Peyer's patch (tissue), 4 donors: ENCODE data around the gene LGSN. TPM values are rescaled to one million over a fixed set of nuclear protein-coding genes. Genes with fewer than 3 reads are reported as not detected.
"Not testable (repeated sequence)": the region's sequence is repeated elsewhere in the genome, so short reads cannot be mapped to it uniquely, and the experiment has no call there.

Experiments
- DNase-seq, 3 donors: peaks; one replicate each; pipeline ENCODE4 v3.0.0-alpha.2; 2017 to 2019
- H3K27ac ChIP-seq, 4 donors: fragments of 200-600 bp; sonication (generic); one replicate each; pipeline ENCODE4 v1.5.1; 2016 to 2019
- H3K27me3 ChIP-seq, 2 donors: fragments of 200-600 bp; sonication (generic); one replicate each; pipeline ENCODE4 v1.5.1; 2019
- H3K36me3 ChIP-seq, 3 donors: fragments of 200-600 bp; sonication (generic); one replicate each; pipeline ENCODE4 v1.5.1; 2016 to 2019
- H3K4me1 ChIP-seq, 4 donors: fragments of 200-600 bp; sonication (generic); one replicate each; pipeline ENCODE4 v1.5.1; 2016 to 2019
- H3K4me3 ChIP-seq, 4 donors: fragments of 200-600 bp; sonication (generic); 1 replicate in 3 of 4; 2 replicates in 1 of 4; pipeline ENCODE4 v1.5.1; 2016 to 2019; ENCODE audit warnings: mild to moderate bottlenecking in 1 of 4
- H3K9me3 ChIP-seq, 4 donors: fragments of 200-600 bp; sonication (generic); one replicate each; pipeline ENCODE4 v1.5.1; 2016 to 2019; ENCODE audit warnings: mild to moderate bottlenecking in 1 of 4
- POLR2A ChIP-seq, 2 donors: fragments of 450-650 bp; IDR thresholded peaks; one replicate each; pipeline ENCODE4 v1.5.1; 2017; ENCODE audit warnings: antibody characterized with exemption in 2 of 2, mild to moderate bottlenecking in 2 of 2, moderate library complexity in 2 of 2
- total RNA-seq, 4 donors: library from RNA; depleted of rRNA; stranded (reverse); fragments of >200 nt; gene quantifications; one replicate each; pipeline ENCODE4 v1.1.0, GENCODE V29; 2016
- TF ChIP-seq, protein P1 (sequence below), 6 experiments: fragments of 450-650 bp in 4 of 6; fragments of 200-600 bp in 2 of 6; sonication (generic) in 1 of 6; IDR thresholded peaks; one replicate each; pipeline ENCODE4 v1.5.1; 2017 to 2019; ENCODE audit warnings: antibody characterized with exemption in 6 of 6, mild to moderate bottlenecking in 3 of 6, moderate library complexity in 1 of 6

Gene LGSN
- total RNA-seq, 4 donors from 2014 or later: not detected

GRCh38 chr6:63346217-63346835 lies 26.5 kb upstream of the LGSN start:
- Histone ChIP-seq H3K4me3 (no peak overlapping the region), H3K36me3 (no peaks in the 10 kb centered on the region), H3K27ac (no peak overlapping the region), H3K4me1 (no peaks in the 10 kb centered on the region), H3K9me3 (no peaks in the 10 kb centered on the region), H3K27me3 (no peaks in the 10 kb centered on the region)
- TF ChIP-seq, protein P1, sequence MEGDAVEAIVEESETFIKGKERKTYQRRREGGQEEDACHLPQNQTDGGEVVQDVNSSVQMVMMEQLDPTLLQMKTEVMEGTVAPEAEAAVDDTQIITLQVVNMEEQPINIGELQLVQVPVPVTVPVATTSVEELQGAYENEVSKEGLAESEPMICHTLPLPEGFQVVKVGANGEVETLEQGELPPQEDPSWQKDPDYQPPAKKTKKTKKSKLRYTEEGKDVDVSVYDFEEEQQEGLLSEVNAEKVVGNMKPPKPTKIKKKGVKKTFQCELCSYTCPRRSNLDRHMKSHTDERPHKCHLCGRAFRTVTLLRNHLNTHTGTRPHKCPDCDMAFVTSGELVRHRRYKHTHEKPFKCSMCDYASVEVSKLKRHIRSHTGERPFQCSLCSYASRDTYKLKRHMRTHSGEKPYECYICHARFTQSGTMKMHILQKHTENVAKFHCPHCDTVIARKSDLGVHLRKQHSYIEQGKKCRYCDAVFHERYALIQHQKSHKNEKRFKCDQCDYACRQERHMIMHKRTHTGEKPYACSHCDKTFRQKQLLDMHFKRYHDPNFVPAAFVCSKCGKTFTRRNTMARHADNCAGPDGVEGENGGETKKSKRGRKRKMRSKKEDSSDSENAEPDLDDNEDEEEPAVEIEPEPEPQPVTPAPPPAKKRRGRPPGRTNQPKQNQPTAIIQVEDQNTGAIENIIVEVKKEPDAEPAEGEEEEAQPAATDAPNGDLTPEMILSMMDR (IDR thresholded peaks at IDR 0.05): no peak
- no peak for TF ChIP-seq POLR2A (IDR thresholded peaks at IDR 0.05)
- DNase-seq: no peak

- H3K36me3 ChIP-seq: no peaks in the 10 kb centered on the region
- TF ChIP-seq POLR2A (IDR thresholded peaks at IDR 0.05): no peak
- TF ChIP-seq, protein P1 (IDR thresholded peaks at IDR 0.05): no peak
- H3K27me3 ChIP-seq: no peaks in the 10 kb centered on the region
- no peak overlapping the region for H3K27ac ChIP-seq
- DNase-seq: no peak
- no peak overlapping the region for H3K4me3 ChIP-seq
- no peaks in the 10 kb centered on the region for H3K9me3 ChIP-seq
- no peaks in the 10 kb centered on the region for H3K4me1 ChIP-seq
Measured at GRCh38 chr6:63340351-63340750, 20.6 kb upstream of the LGSN start.

GRCh38 chr6:63334652-63335051 lies 14.9 kb upstream of the LGSN start:
- not testable (repeated sequence) for H3K4me3 ChIP-seq, H3K36me3 ChIP-seq, H3K27ac ChIP-seq, H3K9me3 ChIP-seq, H3K27me3 ChIP-seq, H3K4me1 ChIP-seq, DNase-seq

- DNase-seq: no peak
- H3K9me3 ChIP-seq: no peaks in the 10 kb centered on the region
- H3K27ac ChIP-seq: no peak overlapping the region
- H3K4me3 ChIP-seq: no peak overlapping the region
- H3K4me1 ChIP-seq: no peaks in the 10 kb centered on the region
- no peaks in the 10 kb centered on the region for H3K27me3 ChIP-seq
- no peak for TF ChIP-seq POLR2A (IDR thresholded peaks at IDR 0.05)
- TF ChIP-seq, protein P1 (IDR thresholded peaks at IDR 0.05): no peak
- H3K36me3 ChIP-seq: no peaks in the 10 kb centered on the region
Measured at GRCh38 chr6:63333440-63333839, 13.7 kb upstream of the LGSN start.

DNA sequence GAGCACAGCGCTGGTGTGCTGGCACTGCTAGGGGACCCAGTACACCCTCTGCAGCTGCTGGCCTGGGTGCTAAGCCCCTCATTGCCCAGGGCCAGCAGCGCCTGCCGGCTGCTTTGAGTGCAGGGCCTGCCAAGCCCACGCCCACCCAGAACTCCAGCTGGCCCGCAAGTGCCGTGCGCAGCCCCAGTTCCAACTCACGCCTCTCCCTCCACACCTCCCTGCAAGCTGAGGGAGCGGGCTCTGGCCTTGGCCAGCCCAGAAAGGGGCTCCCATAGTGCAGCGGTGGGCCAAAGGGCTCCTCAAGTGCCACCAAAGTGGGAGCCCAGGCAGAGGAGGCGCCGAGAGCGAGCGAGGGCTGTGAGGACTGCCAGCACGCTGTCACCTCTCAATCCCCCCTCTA lies 6.8 kb upstream of the LGSN start:
- H3K4me1 ChIP-seq, H3K27ac ChIP-seq, DNase-seq: not testable (repeated sequence)

DNA sequence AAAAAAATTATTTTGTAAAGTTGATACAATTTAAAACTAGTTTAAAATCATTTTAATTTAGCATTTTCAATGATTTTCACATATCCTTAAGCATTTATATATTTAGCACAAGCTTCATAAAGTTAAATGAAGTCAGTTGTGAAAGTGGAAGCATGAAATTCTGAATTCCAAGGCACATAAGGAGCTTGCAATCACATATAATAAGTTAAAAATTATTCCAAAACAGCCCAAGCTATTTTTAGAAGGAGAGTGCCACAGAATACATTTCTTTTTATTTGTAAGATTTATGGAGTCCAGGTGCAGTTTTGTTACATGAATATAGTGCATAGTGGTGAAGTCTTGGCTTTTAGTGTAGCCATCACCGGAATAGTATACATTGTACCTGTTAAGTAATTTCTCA lies 3.2 kb upstream of the LGSN start:
- Histone ChIP-seq H3K9me3 (no peaks in the 10 kb centered on the region), H3K36me3 (no peaks in the 10 kb centered on the region), H3K27ac (no peak overlapping the region), H3K4me3 (no peak overlapping the region), H3K4me1 (no peaks in the 10 kb centered on the region), H3K27me3 (no peaks in the 10 kb centered on the region)
- TF ChIP-seq POLR2A (IDR thresholded peaks at IDR 0.05): no peak
- TF ChIP-seq, protein P1 (IDR thresholded peaks at IDR 0.05): no peak
- DNase-seq: no peak

More for the DNA sequence above, 6.8 kb upstream of the LGSN start:
- H3K9me3 ChIP-seq, H3K27me3 ChIP-seq, H3K36me3 ChIP-seq, H3K4me3 ChIP-seq: not testable (repeated sequence)

- DNase-seq: no peak
- H3K4me3 ChIP-seq: no peak overlapping the region
- H3K4me1 ChIP-seq: no peaks in the 10 kb centered on the region
- no peaks in the 10 kb centered on the region for H3K36me3 ChIP-seq
- no peak for TF ChIP-seq POLR2A (IDR thresholded peaks at IDR 0.05)
- TF ChIP-seq, protein P1 (IDR thresholded peaks at IDR 0.05): no peak
- H3K27me3 ChIP-seq: no peaks in the 10 kb centered on the region
- no peaks in the 10 kb centered on the region for H3K9me3 ChIP-seq
- H3K27ac ChIP-seq: no peak overlapping the region
Measured at GRCh38 chr6:63321821-63322220, 2.0 kb upstream of the LGSN start.
